WI38 (cell line): ENCODE data around the gene JAGN1.
"Not testable (repeated sequence)": the region's sequence is repeated elsewhere in the genome, so short reads cannot be mapped to it uniquely, and the experiment has no call there.

Experiments
- H3K4me3 ChIP-seq: 2 replicates; pipeline ENCODE4 v1.5.1; 2011; ENCODE audit warnings: low read depth, mild to moderate bottlenecking, control low read depth, low read length
- CTCF ChIP-seq: IDR thresholded peaks from 2 replicates; pipeline ENCODE4 v1.5.1; 2012; ENCODE audit warnings: low read depth, mild to moderate bottlenecking, control low read depth, low read length

Gene JAGN1

DNA sequence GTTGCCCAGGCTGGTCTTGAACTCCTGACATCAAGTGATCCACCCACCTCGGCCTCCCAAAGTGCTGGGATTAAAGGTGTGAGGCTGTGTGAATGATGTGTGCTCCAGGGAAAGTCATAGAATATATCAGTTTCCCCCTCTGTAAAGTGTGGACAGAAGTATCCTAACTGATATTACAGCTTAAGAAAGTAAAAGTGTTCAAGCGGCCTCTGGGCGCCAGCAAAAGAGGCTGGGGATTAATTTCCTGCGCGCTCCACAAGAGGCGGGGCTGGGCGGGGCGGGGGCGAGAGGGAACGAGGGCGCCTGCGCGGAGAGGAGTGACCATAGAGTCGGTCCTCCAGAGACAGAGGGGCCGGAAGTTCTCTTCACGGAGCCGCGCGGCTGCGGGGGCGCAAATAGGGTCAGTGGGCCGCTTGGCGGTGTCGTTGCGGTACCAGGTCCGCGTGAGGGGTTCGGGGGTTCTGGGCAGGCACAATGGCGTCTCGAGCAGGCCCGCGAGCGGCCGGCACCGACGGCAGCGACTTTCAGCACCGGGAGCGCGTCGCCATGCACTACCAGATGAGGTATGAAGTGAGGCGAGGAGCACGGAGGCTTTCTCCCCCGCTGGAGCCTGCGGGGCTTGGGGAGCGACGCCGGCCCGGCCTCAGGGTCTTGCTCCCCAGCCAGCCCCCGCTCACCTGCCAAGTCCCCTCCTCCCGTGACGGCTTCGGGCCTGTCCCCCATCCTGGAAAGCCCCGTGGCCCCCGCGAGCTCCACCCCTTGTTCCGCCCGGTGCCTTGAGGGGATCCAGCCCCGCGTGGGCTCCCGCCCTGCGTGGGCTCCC is at the start of gene JAGN1:
JAGN1 (plus strand) TSS at position 362 of the 823 bp plus-strand sequence; CDS start at position 475, 113 bp downstream.
- no peak for TF ChIP-seq CTCF
- H3K4me3 ChIP-seq, result peak within 1 kb of the TSS; percentile 91

- TF ChIP-seq CTCF, result no peak
- no peak overlapping the region for H3K4me3 ChIP-seq
These were observed 49.4 kb upstream of the JAGN1 start for GRCh38 chr3:9841015-9841414.

GRCh38 chr3:9843715-9844438 is 46.5 kb upstream of the JAGN1 start, which contains the start of gene RPUSD3:
RPUSD3 (minus strand) TSS chr3:9844008; CDS start chr3:9843990, 18 bp downstream.
- H3K4me3 ChIP-seq, result peak within 1 kb of the TSS; percentile 92
- no peak for TF ChIP-seq CTCF

GRCh38 chr3:9846231-9846630 is 44.2 kb upstream of the JAGN1 start:
- no peak overlapping the region for H3K4me3 ChIP-seq
- no peak for TF ChIP-seq CTCF

DNA sequence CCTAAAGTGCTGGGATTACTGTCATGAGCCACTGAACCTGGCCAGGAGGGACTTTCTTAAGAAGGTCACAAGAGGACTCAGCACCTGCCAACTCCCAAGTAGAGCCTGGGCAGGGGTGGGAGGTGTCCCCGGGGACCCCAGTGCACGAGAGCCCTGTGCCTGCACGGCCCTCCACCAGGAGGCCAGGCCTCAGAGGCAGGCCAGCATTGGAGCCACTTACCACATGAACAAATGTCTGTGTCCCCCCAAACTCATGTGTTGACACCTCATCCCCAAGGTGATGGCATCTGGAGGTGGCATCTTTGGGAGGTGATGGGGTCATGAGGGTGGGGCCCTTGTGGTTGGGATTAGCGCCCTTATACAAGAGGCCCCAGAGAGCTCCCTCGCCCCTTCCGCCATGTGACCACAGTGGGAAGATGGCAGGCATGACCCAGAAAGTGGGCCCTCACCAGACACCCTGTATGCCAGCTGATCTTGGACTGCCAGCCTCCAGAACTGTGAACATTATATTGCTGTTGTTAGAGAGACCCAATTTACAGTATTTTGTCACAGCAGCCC is 43.4 kb upstream of the JAGN1 start:
- no peak overlapping the region for H3K4me3 ChIP-seq
- no peak for TF ChIP-seq CTCF

GRCh38 chr3:9847870-9848269 is 42.5 kb upstream of the JAGN1 start:
- not testable (repeated sequence) for H3K4me3 ChIP-seq

DNA sequence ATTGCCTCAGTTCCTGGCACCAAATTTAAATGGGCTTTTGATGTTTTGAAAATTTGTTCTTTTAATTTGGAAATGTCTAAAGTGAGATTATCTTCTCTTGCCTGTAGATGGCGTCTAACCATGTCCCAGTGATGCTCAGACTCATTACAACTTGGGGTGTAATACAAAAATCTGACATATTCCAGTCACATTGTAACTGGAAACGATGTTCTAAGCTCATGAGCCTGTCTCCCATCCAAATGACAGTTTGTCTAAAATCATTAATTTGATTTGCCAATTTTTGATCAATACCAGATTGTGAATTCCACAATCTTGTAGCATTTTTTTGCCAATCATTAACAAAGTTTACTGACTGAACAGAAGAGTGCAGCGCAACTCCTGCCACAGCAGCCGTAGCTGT is 41.5 kb upstream of the JAGN1 start:
- H3K4me3 ChIP-seq, result not testable (repeated sequence)

GRCh38 chr3:9851383-9851782 is 39.0 kb upstream of the JAGN1 start:
- not testable (repeated sequence) for H3K4me3 ChIP-seq

More for the DNA sequence above, 41.5 kb upstream of the JAGN1 start:
- 0 out of 2 replicates have a peak, but pooled peaks have one; percentile 29 for TF ChIP-seq CTCF

- H3K4me3 ChIP-seq, result not testable (repeated sequence)
These were observed 38.5 kb upstream of the JAGN1 start for GRCh38 chr3:9851926-9852325.
